Measurements from ENCODE around the gene CHL1.

DNA sequence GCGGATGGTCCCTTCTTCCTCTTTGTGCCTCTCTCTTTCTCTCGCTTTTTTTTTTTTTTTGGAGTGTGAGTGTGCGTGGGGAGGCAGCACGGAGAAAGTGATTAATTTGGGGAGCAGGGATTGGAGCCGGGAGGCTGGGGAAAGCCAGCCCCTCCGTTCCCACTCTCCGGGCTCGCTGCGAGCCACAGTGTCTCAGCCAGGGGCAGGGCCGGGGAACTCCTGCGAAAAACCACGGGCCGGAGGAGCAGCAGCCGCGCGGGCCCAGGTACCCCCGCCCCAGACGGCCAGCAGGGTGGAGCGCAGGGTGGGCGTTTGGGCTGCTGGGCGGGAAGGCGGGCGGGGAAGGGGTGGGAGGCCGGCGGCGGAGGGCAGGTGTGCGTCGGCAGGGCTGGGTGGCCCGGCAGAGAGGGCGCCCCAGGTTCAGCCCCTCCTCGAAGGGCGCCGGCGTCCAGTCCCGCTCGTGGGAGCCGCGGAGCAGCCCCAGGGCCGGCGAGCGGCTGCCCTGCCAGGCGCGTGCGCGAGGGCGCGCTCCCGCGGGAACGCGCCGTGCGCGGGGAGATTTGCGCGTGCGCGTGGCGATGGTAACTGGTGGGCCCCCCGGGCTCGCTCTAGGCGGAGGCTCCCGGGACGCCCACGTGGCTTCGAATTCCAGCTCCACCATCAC lies 1.4 kb downstream of the CHL1 start:
- TF ChIP-seq CREB1 (IDR thresholded peaks at IDR 0.05) (no peak), SP4 (IDR thresholded peaks at IDR 0.05; ENCODE audit: low read length) (no peak), ATF3 (IDR thresholded peaks at IDR 0.05; ENCODE audit: insufficient read depth, low read depth, low read length) (no peak), HDAC2 (IDR thresholded peaks at IDR 0.05; ENCODE audit: borderline replicate concordance in 1 of 2, low read depth in 2 of 2, low read length in 2 of 2) (no peak), POLR2A (IDR thresholded peaks at IDR 0.05; ENCODE audit: control extremely low read depth in 1 of 2, low read depth in 2 of 2, low read length in 2 of 2) (no peak), GABPA (IDR thresholded peaks at IDR 0.05; ENCODE audit: borderline replicate concordance, insufficient read depth, low read length) (no peak), ZNF274 (IDR thresholded peaks at IDR 0.05; ENCODE audit: borderline replicate concordance, extremely low read depth, low read length) (no peak), POLR2AphosphoS5 (IDR thresholded peaks at IDR 0.05; ENCODE audit: low read depth, low read length) (no peak)
- TF ChIP-seq, protein P1, sequence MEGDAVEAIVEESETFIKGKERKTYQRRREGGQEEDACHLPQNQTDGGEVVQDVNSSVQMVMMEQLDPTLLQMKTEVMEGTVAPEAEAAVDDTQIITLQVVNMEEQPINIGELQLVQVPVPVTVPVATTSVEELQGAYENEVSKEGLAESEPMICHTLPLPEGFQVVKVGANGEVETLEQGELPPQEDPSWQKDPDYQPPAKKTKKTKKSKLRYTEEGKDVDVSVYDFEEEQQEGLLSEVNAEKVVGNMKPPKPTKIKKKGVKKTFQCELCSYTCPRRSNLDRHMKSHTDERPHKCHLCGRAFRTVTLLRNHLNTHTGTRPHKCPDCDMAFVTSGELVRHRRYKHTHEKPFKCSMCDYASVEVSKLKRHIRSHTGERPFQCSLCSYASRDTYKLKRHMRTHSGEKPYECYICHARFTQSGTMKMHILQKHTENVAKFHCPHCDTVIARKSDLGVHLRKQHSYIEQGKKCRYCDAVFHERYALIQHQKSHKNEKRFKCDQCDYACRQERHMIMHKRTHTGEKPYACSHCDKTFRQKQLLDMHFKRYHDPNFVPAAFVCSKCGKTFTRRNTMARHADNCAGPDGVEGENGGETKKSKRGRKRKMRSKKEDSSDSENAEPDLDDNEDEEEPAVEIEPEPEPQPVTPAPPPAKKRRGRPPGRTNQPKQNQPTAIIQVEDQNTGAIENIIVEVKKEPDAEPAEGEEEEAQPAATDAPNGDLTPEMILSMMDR (IDR thresholded peaks at IDR 0.05; ENCODE audit: control extremely low read depth in 1 of 3, insufficient read depth in 1 of 3, low read depth in 1 of 3, low read length in 3 of 3): no peak
